A673 (cell line): ENCODE data around the gene HDAC3. TPM values are rescaled to one million over a fixed set of nuclear protein-coding genes. Genes with fewer than 3 reads are reported as not detected.
A peak's percentile ranks its signal among the peaks of the same experiment; 100 is the strongest.

Experiments
- BruUV-seq: library from RNA; stranded (reverse); fragments of 400-500 nt; replicated peaks from 2 replicates; lab custom pipeline; 2021; lab: Mats Ljungman, UMichigan
- CTCF ChIA-PET: fragments of 300-600 bp; sonication (Branson Sonifier 250); formaldehyde crosslinking; loops from one replicate; lab custom pipeline; 2022; ENCODE audit warnings: antibody characterized with exemption; lab: Charles Lee
- POLR2A ChIA-PET: fragments of 300-600 bp; sonication (Branson Sonifier 250); formaldehyde crosslinking; loops from one replicate; lab custom pipeline; 2022; ENCODE audit warnings: antibody characterized with exemption; ENCODE audit not compliant: low non-redundant PET; lab: Charles Lee
- DNase-seq: peaks from one replicate; pipeline ENCODE4 v3.0.0-alpha.2; 2015; ENCODE audit warnings: low spot score
- H3K27ac ChIP-seq: fragments of 200-600 bp; sonication (generic); 2 replicates; pipeline ENCODE4 v1.5.1; 2016; ENCODE audit warnings: mixed run types, low read depth, mild to moderate bottlenecking, mixed read lengths, antibody characterized with exemption, low read length; ENCODE audit not compliant: poor library complexity, severe bottlenecking
- H3K27me3 ChIP-seq: fragments of 200-600 bp; sonication (generic); replicated peaks from 2 replicates; pipeline ENCODE4 v1.6.1; 2017; ENCODE audit warnings: mixed run types, low read depth, mild to moderate bottlenecking, mixed read lengths, antibody characterized with exemption, low read length; ENCODE audit not compliant: insufficient read depth, poor library complexity
- H3K36me3 ChIP-seq: fragments of 200-600 bp; sonication (generic); 2 replicates; pipeline ENCODE4 v1.6.1; 2016; ENCODE audit warnings: mixed run types, mild to moderate bottlenecking, mixed read lengths, antibody characterized with exemption, low read length; ENCODE audit not compliant: insufficient read depth, poor library complexity, severe bottlenecking
- H3K4me1 ChIP-seq: fragments of 200-600 bp; sonication (generic); 2 replicates; pipeline ENCODE4 v1.6.1; 2017; ENCODE audit warnings: mixed run types, mild to moderate bottlenecking, mixed read lengths, antibody characterized with exemption, low read length; ENCODE audit not compliant: insufficient read depth, poor library complexity, severe bottlenecking
- H3K4me3 ChIP-seq: fragments of 200-600 bp; sonication (generic); 2 replicates; pipeline ENCODE4 v1.5.1; 2016; ENCODE audit warnings: low read depth, mixed run types, mild to moderate bottlenecking, mixed read lengths, low read length; ENCODE audit not compliant: poor library complexity, severe bottlenecking
- H3K9me3 ChIP-seq: fragments of 200-600 bp; sonication (generic); 2 replicates; pipeline ENCODE4 v1.6.1; 2016; ENCODE audit warnings: mixed run types, low read depth, mild to moderate bottlenecking, mixed read lengths, antibody characterized with exemption, low read length; ENCODE audit not compliant: poor library complexity, severe bottlenecking
- CTCF ChIP-seq: fragments of 300-800, 200-600 bp; sonication (generic); conservative IDR thresholded peaks from 2 replicates; pipeline ENCODE4 v1.5.1; 2017; ENCODE audit warnings: low read depth, mild to moderate bottlenecking, antibody characterized with exemption, low read length, moderate library complexity, mixed read lengths
- EZH2 ChIP-seq: fragments of 200-600 bp; sonication (generic); IDR thresholded peaks from 2 replicates; pipeline ENCODE4 v1.6.1; 2017; ENCODE audit warnings: borderline replicate concordance, low read depth, mild to moderate bottlenecking, mixed read lengths, antibody characterized with exemption, low read length; ENCODE audit not compliant: poor library complexity, severe bottlenecking
- intact Hi-C: fragments of 100-400 bp; cut with micrococcal nuclease; formaldehyde crosslinking; loops from one replicate; pipeline ENCODE4 v1.10.0; 2022; ENCODE audit not compliant: unreplicated experiment
- total RNA-seq: library from RNA; stranded (reverse); gene quantifications from 2 replicates; pipeline ENCODE4 v1.2.3, GENCODE V29; 2021

Gene HDAC3
- total RNA-seq, 1 experiment from 2014 or later: 93.1 TPM

- H3K4me1 ChIP-seq: peaks cover 3% of the 10 kb centered on the region
- H3K4me3 ChIP-seq: no peak overlapping the region
- no peaks in the 10 kb centered on the region for H3K9me3 ChIP-seq
- ChIA-PET POLR2A (no interaction called here), CTCF (interaction anchor here (0.6 to 2.2 kb wide), 6 partner anchors 9 to 326 kb away, joined by 3 to 13 read pairs (median 5); partner anchors contain the start of gene PCDH1)
- H3K27me3 ChIP-seq: no peaks in the 10 kb centered on the region
- peak; percentile 77 for DNase-seq
- no peak overlapping the region for H3K27ac ChIP-seq
- no TSS peak for BruUV-seq
- H3K36me3 ChIP-seq: no peaks in the 10 kb centered on the region
- intact Hi-C loops: loop anchor here (2.0 to 5.0 kb wide), 2 partner anchors 296 to 477 kb away; no protein-coding TSS in a partner anchor
- TF ChIP-seq CTCF: peak; percentile 92
- no peak for TF ChIP-seq EZH2
These were observed 28.2 kb upstream of the HDAC3 start for GRCh38 chr5:141664733-141665461.

GRCh38 chr5:141663506-141663905 is 26.9 kb upstream of the HDAC3 start:
- Histone ChIP-seq H3K36me3 (no peaks in the 10 kb centered on the region), H3K9me3 (no peaks in the 10 kb centered on the region), H3K4me1 (no peaks in the 10 kb centered on the region), H3K27me3 (no peaks in the 10 kb centered on the region), H3K27ac (no peak overlapping the region), H3K4me3 (no peak overlapping the region)
- no peak for TF ChIP-seq EZH2
- TF ChIP-seq CTCF: no peak
- BruUV-seq: no TSS peak
- ChIA-PET CTCF (interaction anchor here (2.2 kb wide), 1 partner anchor 216 kb away, joined by 13 read pairs; the partner anchor contains the start of gene PCDH1), POLR2A (no interaction called here)
- DNase-seq: no peak
- intact Hi-C loops: no loop called here

GRCh38 chr5:141662028-141662427 is 25.4 kb upstream of the HDAC3 start:
- Histone ChIP-seq H3K36me3 (no peaks in the 10 kb centered on the region), H3K9me3 (no peaks in the 10 kb centered on the region), H3K4me1 (no peaks in the 10 kb centered on the region), H3K27me3 (no peaks in the 10 kb centered on the region), H3K27ac (no peak overlapping the region), H3K4me3 (no peak overlapping the region)
- ChIA-PET CTCF (no interaction called here), POLR2A (no interaction called here)
- TF ChIP-seq EZH2: no peak
- TF ChIP-seq CTCF: no peak
- no TSS peak for BruUV-seq
- intact Hi-C loops: no loop called here
- DNase-seq: no peak
